Neural cell (in vitro differentiated cells): Measurements from ENCODE around the gene CCDC30. TPM values are rescaled to one million over a fixed set of nuclear protein-coding genes. Genes with fewer than 3 reads are reported as not detected.

Experiments
- H2AFZ ChIP-seq: fragments of 200-600, 300-800 bp; sonication (generic), shearing (Covaris generic); 2 replicates; pipeline ENCODE4 v1.6.0; 2014; ENCODE audit warnings: low read depth, mild to moderate bottlenecking, antibody characterized with exemption, low read length, moderate library complexity
- H3F3A ChIP-seq: fragments of 200-600 bp; shearing (Covaris generic); 2 replicates; pipeline ENCODE4 v1.6.1; 2016; ENCODE audit warnings: mild to moderate bottlenecking, moderate library complexity, mixed read lengths, antibody characterized with exemption, low read length; ENCODE audit not compliant: insufficient read depth, poor library complexity, severe bottlenecking
- H3K27ac ChIP-seq: fragments of 200-600, 300-800 bp; sonication (generic), shearing (Covaris generic); 2 replicates; pipeline ENCODE4 v1.5.1; 2014; ENCODE audit warnings: mild to moderate bottlenecking, low read length, moderate library complexity
- H3K27me3 ChIP-seq: fragments of 300-800, 200-600 bp; sonication (generic), shearing (Covaris generic); 2 replicates; pipeline ENCODE4 v1.6.0; 2014; ENCODE audit warnings: mild to moderate bottlenecking, low read depth, low read length, moderate library complexity; ENCODE audit not compliant: insufficient read depth
- H3K36me3 ChIP-seq: fragments of 300-800, 200-600 bp; sonication (generic), shearing (Covaris generic); 2 replicates; pipeline ENCODE4 v1.5.1; 2014; ENCODE audit warnings: mild to moderate bottlenecking, antibody characterized with exemption, low read length, moderate library complexity; ENCODE audit not compliant: insufficient read depth
- H3K4me2 ChIP-seq: fragments of 300-800, 200-600 bp; sonication (generic), shearing (Covaris generic); 2 replicates; pipeline ENCODE4 v1.6.0; 2014; ENCODE audit warnings: mild to moderate bottlenecking, low read length
- H3K4me3 ChIP-seq: fragments of 300-800, 200-600 bp; sonication (generic), shearing (Covaris generic); 2 replicates; pipeline ENCODE4 v1.5.1; 2014; ENCODE audit warnings: mild to moderate bottlenecking, low read length, moderate library complexity
- H3K79me2 ChIP-seq: fragments of 200-600 bp; shearing (Covaris generic); replicated peaks from 2 replicates; pipeline ENCODE4 v1.6.0; 2014; ENCODE audit warnings: mild to moderate bottlenecking, low read length, moderate library complexity; ENCODE audit not compliant: insufficient read depth
- H3K9ac ChIP-seq: fragments of 300-800, 200-600 bp; sonication (generic), shearing (Covaris generic); 2 replicates; pipeline ENCODE4 v1.6.1; 2016; ENCODE audit warnings: mild to moderate bottlenecking, low read length, mixed read lengths
- H3K9me2 ChIP-seq: fragments of 200-600 bp; shearing (Covaris generic); 2 replicates; pipeline ENCODE4 v1.6.1; 2016; ENCODE audit warnings: mild to moderate bottlenecking, low read length, mixed read lengths; ENCODE audit not compliant: insufficient read depth
- H3K9me3 ChIP-seq: fragments of 200-600, 300-800 bp; sonication (generic), shearing (Covaris generic); 2 replicates; pipeline ENCODE4 v1.6.1; 2016; ENCODE audit warnings: mild to moderate bottlenecking, mixed run types, low read length, moderate library complexity, mixed read lengths
- H4K20me1 ChIP-seq: fragments of 200-600 bp; shearing (Covaris generic); 2 replicates; pipeline ENCODE4 v1.6.1; 2016; ENCODE audit warnings: mild to moderate bottlenecking, mixed run types; ENCODE audit not compliant: insufficient read depth
- EP300 ChIP-seq: fragments of 450-650 bp; conservative IDR thresholded peaks from 2 replicates; pipeline ENCODE4 v1.6.1; 2014; ENCODE audit warnings: antibody characterized with exemption, mild to moderate bottlenecking, moderate library complexity; ENCODE audit not compliant: poor library complexity, severe bottlenecking
- EZH2 ChIP-seq: fragments of 200-600, 300-800 bp; shearing (Covaris generic), sonication (generic); IDR thresholded peaks from 2 replicates; pipeline ENCODE4 v1.6.1; 2014; ENCODE audit warnings: antibody characterized with exemption, low read length, borderline replicate concordance, mild to moderate bottlenecking; ENCODE audit not compliant: insufficient read depth, poor library complexity, severe bottlenecking
- MXI1 ChIP-seq: fragments of 450-650 bp; conservative IDR thresholded peaks from 2 replicates; pipeline ENCODE4 v1.6.1; 2014; ENCODE audit warnings: antibody characterized with exemption, mild to moderate bottlenecking; ENCODE audit not compliant: poor library complexity, severe bottlenecking
- RAD21 ChIP-seq: fragments of 450-650 bp; conservative IDR thresholded peaks from 2 replicates; pipeline ENCODE4 v1.6.1; 2014; ENCODE audit warnings: antibody characterized with exemption, mild to moderate bottlenecking, moderate library complexity
- SMC3 ChIP-seq: fragments of 450-650 bp; conservative IDR thresholded peaks from 2 replicates; pipeline ENCODE4 v1.6.1; 2014; ENCODE audit warnings: antibody characterized with exemption, mild to moderate bottlenecking, moderate library complexity; ENCODE audit not compliant: poor library complexity
- TAF1 ChIP-seq: IDR thresholded peaks from 2 replicates; pipeline ENCODE4 v1.6.1; 2012; ENCODE audit warnings: low read depth
- polyA plus RNA-seq: library from polyadenylated mRNA; depleted of rRNA; stranded (reverse); fragments of >200 nt; gene quantifications from 2 replicates; pipeline ENCODE4 v1.2.3, GENCODE V29; 2014
- TF ChIP-seq, protein P1 (sequence below): IDR thresholded peaks from 2 replicates; pipeline ENCODE4 v1.6.1; 2012; ENCODE audit warnings: borderline replicate concordance

CCDC30 gene
- polyA plus RNA-seq, 1 donor from 2014 or later = 13.2 TPM

DNA sequence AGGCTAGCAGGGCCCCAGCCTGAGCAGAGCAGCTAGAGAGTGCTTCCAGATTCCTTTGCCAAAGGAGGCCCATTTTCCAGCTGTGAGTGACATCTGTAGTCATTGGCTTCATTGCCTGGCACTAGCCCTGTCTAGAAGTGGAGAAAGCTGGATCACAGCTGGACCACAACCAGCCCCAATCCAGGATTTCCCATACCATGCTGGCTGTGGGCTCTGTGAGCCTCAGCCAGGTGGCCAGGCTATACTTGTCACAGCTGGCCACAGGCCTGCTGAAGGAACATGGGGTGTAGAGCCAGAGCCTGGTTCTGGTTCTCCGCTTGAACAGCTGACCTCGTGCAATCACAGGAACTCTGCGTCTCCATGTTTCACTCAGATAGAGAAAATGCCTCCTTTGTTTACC lies 45.9 kb upstream of the CCDC30 start:
- Histone ChIP-seq H3K79me2 (no peaks in the 10 kb centered on the region), H2AFZ (no peak overlapping the region), H3K36me3 (peaks cover 12% of the 10 kb centered on the region), H3K27me3 (no peaks in the 10 kb centered on the region), H3F3A (peaks cover 18% of the 10 kb centered on the region), H4K20me1 (no peaks in the 10 kb centered on the region), H3K9me3 (no peaks in the 10 kb centered on the region), H3K9ac (no peak overlapping the region), H3K9me2 (no peaks in the 10 kb centered on the region), H3K27ac (peak overlapping the region; percentile 95), H3K4me2 (no peak overlapping the region), H3K4me3 (no peak overlapping the region)
- TF ChIP-seq SMC3 (no peak), TAF1 (no peak), EP300 (no peak), EZH2 (no peak), MXI1 (no peak)
- TF ChIP-seq, protein P1, sequence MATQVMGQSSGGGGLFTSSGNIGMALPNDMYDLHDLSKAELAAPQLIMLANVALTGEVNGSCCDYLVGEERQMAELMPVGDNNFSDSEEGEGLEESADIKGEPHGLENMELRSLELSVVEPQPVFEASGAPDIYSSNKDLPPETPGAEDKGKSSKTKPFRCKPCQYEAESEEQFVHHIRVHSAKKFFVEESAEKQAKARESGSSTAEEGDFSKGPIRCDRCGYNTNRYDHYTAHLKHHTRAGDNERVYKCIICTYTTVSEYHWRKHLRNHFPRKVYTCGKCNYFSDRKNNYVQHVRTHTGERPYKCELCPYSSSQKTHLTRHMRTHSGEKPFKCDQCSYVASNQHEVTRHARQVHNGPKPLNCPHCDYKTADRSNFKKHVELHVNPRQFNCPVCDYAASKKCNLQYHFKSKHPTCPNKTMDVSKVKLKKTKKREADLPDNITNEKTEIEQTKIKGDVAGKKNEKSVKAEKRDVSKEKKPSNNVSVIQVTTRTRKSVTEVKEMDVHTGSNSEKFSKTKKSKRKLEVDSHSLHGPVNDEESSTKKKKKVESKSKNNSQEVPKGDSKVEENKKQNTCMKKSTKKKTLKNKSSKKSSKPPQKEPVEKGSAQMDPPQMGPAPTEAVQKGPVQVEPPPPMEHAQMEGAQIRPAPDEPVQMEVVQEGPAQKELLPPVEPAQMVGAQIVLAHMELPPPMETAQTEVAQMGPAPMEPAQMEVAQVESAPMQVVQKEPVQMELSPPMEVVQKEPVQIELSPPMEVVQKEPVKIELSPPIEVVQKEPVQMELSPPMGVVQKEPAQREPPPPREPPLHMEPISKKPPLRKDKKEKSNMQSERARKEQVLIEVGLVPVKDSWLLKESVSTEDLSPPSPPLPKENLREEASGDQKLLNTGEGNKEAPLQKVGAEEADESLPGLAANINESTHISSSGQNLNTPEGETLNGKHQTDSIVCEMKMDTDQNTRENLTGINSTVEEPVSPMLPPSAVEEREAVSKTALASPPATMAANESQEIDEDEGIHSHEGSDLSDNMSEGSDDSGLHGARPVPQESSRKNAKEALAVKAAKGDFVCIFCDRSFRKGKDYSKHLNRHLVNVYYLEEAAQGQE = no peak

DNA sequence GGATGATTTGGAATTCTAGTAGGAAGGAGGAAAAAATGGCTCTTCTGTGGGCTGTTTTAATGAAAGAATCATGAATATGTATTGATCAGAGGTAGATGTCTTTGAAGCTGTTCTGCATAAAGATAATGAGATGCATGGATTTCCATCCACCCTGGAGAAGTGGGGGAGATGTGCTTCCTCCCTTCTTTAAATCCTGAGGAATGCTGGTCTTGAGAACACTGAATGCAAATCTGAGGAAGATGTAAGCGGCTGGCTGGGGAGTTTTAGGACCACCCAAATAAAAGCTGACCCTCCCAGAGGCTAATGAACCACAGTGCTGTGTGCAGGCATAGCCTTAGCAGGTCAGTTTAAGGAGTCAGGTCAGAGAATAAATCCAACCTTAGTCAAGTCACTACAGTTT lies 44.6 kb upstream of the CCDC30 start:
- Histone ChIP-seq H3K27ac (peak overlapping the region; percentile 95), H3K27me3 (no peaks in the 10 kb centered on the region), H3K4me2 (no peak overlapping the region)

More for the DNA sequence above, 44.6 kb upstream of the CCDC30 start:
- peaks cover 12% of the 10 kb centered on the region for H3K36me3 ChIP-seq
- no peaks in the 10 kb centered on the region for H3K9me3 ChIP-seq
- no peak overlapping the region for H2AFZ ChIP-seq
- H3K79me2 ChIP-seq = no peaks in the 10 kb centered on the region
- peaks cover 21% of the 10 kb centered on the region for H3F3A ChIP-seq
- H4K20me1 ChIP-seq = no peaks in the 10 kb centered on the region
- no peaks in the 10 kb centered on the region for H3K9me2 ChIP-seq
- TF ChIP-seq EZH2 = no peak
- TF ChIP-seq RAD21 = no peak
- TF ChIP-seq SMC3 = no peak
- TF ChIP-seq TAF1 = no peak
- TF ChIP-seq, protein P1 = peak; percentile 5
- H3K4me3 ChIP-seq = peak overlapping the region; percentile 38
- peak overlapping the region; percentile 59 for H3K9ac ChIP-seq
